ENCODE results near the gene CD300H.
"Not testable (repeated sequence)": the region's sequence is repeated elsewhere in the genome, so short reads cannot be mapped to it uniquely, and the experiment has no call there.

CD300H gene

DNA sequence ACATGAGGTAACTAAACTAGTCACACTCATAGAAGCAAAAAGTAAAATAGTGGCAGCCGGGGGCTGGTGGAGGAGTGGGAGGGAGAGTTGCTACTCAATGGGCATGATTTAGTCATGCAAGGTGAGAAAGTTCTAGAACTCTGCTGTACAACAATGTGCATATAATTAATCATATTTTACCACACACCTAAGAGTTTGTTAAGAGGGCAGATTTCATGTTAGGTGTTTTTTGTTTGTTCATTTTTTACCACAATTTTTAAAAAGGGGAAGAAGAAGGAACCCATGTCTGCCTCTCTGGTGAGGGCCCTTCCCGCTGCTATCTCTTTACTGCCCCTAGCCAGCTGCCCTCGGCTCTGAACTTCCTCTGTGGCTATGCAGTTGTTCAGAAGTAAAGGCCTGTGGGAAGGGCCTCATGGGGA is 47.3 kb downstream of the CD300H start:
- TF ChIP-seq, protein P1, sequence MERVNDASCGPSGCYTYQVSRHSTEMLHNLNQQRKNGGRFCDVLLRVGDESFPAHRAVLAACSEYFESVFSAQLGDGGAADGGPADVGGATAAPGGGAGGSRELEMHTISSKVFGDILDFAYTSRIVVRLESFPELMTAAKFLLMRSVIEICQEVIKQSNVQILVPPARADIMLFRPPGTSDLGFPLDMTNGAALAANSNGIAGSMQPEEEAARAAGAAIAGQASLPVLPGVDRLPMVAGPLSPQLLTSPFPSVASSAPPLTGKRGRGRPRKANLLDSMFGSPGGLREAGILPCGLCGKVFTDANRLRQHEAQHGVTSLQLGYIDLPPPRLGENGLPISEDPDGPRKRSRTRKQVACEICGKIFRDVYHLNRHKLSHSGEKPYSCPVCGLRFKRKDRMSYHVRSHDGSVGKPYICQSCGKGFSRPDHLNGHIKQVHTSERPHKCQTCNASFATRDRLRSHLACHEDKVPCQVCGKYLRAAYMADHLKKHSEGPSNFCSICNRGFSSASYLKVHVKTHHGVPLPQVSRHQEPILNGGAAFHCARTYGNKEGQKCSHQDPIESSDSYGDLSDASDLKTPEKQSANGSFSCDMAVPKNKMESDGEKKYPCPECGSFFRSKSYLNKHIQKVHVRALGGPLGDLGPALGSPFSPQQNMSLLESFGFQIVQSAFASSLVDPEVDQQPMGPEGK (CRISPR knock-in tag; IDR thresholded peaks at IDR 0.05; ENCODE audit: borderline replicate concordance): no peak
- no peak for TF ChIP-seq ZNF8 (CRISPR knock-in tag; IDR thresholded peaks at IDR 0.05)
- no peak for TF ChIP-seq TOX (CRISPR knock-in tag; IDR thresholded peaks at IDR 0.05; ENCODE audit: borderline replicate concordance)
- TF ChIP-seq, protein P2, sequence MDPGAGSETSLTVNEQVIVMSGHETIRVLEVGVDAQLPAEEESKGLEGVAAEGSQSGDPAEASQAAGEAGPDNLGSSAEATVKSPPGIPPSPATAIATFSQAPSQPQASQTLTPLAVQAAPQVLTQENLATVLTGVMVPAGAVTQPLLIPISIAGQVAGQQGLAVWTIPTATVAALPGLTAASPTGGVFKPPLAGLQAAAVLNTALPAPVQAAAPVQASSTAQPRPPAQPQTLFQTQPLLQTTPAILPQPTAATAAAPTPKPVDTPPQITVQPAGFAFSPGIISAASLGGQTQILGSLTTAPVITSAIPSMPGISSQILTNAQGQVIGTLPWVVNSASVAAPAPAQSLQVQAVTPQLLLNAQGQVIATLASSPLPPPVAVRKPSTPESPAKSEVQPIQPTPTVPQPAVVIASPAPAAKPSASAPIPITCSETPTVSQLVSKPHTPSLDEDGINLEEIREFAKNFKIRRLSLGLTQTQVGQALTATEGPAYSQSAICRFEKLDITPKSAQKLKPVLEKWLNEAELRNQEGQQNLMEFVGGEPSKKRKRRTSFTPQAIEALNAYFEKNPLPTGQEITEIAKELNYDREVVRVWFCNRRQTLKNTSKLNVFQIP (CRISPR knock-in tag; IDR thresholded peaks at IDR 0.05; ENCODE audit: borderline replicate concordance, low read depth): no peak
- TF ChIP-seq CSDC2 (CRISPR knock-in tag; IDR thresholded peaks at IDR 0.05): no peak
- TF ChIP-seq, protein P3, sequence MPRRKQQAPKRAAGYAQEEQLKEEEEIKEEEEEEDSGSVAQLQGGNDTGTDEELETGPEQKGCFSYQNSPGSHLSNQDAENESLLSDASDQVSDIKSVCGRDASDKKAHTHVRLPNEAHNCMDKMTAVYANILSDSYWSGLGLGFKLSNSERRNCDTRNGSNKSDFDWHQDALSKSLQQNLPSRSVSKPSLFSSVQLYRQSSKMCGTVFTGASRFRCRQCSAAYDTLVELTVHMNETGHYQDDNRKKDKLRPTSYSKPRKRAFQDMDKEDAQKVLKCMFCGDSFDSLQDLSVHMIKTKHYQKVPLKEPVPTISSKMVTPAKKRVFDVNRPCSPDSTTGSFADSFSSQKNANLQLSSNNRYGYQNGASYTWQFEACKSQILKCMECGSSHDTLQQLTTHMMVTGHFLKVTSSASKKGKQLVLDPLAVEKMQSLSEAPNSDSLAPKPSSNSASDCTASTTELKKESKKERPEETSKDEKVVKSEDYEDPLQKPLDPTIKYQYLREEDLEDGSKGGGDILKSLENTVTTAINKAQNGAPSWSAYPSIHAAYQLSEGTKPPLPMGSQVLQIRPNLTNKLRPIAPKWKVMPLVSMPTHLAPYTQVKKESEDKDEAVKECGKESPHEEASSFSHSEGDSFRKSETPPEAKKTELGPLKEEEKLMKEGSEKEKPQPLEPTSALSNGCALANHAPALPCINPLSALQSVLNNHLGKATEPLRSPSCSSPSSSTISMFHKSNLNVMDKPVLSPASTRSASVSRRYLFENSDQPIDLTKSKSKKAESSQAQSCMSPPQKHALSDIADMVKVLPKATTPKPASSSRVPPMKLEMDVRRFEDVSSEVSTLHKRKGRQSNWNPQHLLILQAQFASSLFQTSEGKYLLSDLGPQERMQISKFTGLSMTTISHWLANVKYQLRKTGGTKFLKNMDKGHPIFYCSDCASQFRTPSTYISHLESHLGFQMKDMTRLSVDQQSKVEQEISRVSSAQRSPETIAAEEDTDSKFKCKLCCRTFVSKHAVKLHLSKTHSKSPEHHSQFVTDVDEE (CRISPR knock-in tag; IDR thresholded peaks at IDR 0.05): no peak
- no peak for TF ChIP-seq ISL1 (CRISPR knock-in tag; IDR thresholded peaks at IDR 0.05)
- TF ChIP-seq ESRRG (CRISPR knock-in tag; IDR thresholded peaks at IDR 0.05): no peak
- no peak for TF ChIP-seq OSR1 (CRISPR knock-in tag; IDR thresholded peaks at IDR 0.05)
- no peak for TF ChIP-seq SNAI2 (CRISPR knock-in tag; IDR thresholded peaks at IDR 0.05)
- TF ChIP-seq ZNF70 (CRISPR knock-in tag; IDR thresholded peaks at IDR 0.05): no peak
- no peak for TF ChIP-seq GLIS3 (CRISPR knock-in tag; IDR thresholded peaks at IDR 0.05)
- no peak for TF ChIP-seq BACH2 (CRISPR knock-in tag; IDR thresholded peaks at IDR 0.05; ENCODE audit: borderline replicate concordance)
- no peak for TF ChIP-seq ARNTL (CRISPR knock-in tag; IDR thresholded peaks at IDR 0.05; ENCODE audit: borderline replicate concordance, low read depth)
- TF ChIP-seq TCF4 (CRISPR knock-in tag; IDR thresholded peaks at IDR 0.05; ENCODE audit: borderline replicate concordance): no peak
- TF ChIP-seq ZFP30 (CRISPR knock-in tag; IDR thresholded peaks at IDR 0.05): no peak
- no peak for TF ChIP-seq RARB (CRISPR knock-in tag; IDR thresholded peaks at IDR 0.05)
- TF ChIP-seq, protein P4, sequence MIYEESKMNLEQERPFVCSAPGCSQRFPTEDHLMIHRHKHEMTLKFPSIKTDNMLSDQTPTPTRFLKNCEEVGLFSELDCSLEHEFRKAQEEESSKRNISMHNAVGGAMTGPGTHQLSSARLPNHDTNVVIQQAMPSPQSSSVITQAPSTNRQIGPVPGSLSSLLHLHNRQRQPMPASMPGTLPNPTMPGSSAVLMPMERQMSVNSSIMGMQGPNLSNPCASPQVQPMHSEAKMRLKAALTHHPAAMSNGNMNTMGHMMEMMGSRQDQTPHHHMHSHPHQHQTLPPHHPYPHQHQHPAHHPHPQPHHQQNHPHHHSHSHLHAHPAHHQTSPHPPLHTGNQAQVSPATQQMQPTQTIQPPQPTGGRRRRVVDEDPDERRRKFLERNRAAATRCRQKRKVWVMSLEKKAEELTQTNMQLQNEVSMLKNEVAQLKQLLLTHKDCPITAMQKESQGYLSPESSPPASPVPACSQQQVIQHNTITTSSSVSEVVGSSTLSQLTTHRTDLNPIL (CRISPR knock-in tag; IDR thresholded peaks at IDR 0.05; ENCODE audit: low read depth): no peak
- ATAC-seq: no peak

DNA sequence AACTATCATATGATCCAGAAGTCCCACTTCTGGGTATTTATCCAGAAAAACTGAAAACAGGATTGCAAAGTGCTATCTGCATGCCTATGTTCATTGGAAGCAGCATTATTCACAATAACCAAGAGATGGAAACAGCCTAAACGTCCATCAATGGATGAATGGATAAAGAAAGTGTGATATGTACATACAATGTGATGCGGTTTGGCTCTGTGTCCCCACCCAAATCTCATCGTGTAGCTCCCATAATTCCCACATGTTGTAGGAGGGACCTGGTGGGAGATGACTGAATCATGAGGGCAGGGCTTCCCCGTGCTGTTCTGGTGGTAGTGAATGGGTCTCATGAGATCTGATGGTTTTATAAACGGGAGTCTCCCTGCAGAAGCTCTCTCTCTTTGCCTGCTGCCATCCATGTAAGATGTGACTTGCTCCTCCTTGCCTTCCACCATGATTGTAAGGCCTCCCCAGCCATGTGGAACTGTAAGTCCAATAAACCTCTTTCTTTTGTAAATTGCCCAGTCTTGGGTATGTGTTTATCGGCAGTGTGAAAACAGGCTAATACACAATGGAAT is 48.8 kb downstream of the CD300H start:
- not testable (repeated sequence) for ATAC-seq

DNA sequence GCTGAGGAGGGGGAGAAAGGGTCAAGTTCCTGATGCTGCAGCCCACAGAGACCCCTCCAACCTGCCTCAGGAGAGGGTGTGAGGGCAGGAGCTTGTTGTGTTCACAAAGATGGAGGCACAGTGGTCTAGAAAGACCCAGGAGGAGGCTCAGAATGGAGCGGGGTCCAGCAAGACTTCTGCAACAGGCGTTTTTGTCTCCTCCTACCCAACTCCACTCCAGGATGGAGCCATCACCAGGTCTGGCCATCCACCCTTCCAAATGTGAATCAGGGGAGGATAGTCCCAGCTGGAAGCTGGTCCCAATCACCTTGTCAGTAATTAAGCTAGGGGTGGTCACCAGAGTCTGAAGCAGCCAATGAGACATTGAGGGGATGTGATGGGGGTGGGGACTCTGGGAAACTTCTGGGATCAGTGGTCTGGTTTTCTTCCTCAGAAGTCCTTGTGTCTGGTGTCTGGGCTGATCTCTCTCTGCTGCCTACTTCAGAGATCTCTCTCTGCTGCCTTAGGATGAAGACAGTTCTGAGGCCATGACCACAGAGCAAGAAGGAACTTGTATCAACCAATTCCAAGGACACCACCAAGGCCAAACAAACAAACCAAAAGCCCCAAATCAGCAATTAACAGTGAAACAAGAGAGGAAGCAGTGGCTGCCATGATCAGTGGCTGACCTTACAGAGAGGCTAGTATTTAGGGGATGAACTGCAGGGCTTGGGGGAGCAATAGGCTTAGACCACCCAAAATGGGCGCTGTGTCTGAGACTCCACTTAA is 50.6 kb downstream of the CD300H start:
- no peak for ATAC-seq
- TF ChIP-seq, protein P1 (CRISPR knock-in tag; IDR thresholded peaks at IDR 0.05; ENCODE audit: borderline replicate concordance): no peak
- no peak for TF ChIP-seq ESRRG (CRISPR knock-in tag; IDR thresholded peaks at IDR 0.05)
- TF ChIP-seq, protein P2 (CRISPR knock-in tag; IDR thresholded peaks at IDR 0.05; ENCODE audit: borderline replicate concordance, low read depth): no peak
- TF ChIP-seq, protein P5, sequence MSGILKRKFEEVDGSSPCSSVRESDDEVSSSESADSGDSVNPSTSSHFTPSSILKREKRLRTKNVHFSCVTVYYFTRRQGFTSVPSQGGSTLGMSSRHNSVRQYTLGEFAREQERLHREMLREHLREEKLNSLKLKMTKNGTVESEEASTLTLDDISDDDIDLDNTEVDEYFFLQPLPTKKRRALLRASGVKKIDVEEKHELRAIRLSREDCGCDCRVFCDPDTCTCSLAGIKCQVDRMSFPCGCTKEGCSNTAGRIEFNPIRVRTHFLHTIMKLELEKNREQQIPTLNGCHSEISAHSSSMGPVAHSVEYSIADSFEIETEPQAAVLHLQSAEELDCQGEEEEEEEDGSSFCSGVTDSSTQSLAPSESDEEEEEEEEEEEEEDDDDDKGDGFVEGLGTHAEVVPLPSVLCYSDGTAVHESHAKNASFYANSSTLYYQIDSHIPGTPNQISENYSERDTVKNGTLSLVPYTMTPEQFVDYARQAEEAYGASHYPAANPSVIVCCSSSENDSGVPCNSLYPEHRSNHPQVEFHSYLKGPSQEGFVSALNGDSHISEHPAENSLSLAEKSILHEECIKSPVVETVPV (CRISPR knock-in tag; IDR thresholded peaks at IDR 0.05): no peak
- no peak for TF ChIP-seq OSR1 (CRISPR knock-in tag; IDR thresholded peaks at IDR 0.05)
- TF ChIP-seq BACH2 (CRISPR knock-in tag; IDR thresholded peaks at IDR 0.05; ENCODE audit: borderline replicate concordance): no peak
- TF ChIP-seq ZFP3 (CRISPR knock-in tag; IDR thresholded peaks at IDR 0.05): no peak
- TF ChIP-seq, protein P3 (CRISPR knock-in tag; IDR thresholded peaks at IDR 0.05): no peak
- TF ChIP-seq ISL1 (CRISPR knock-in tag; IDR thresholded peaks at IDR 0.05): no peak
